NCI-H2227 (cell line): Measurements from ENCODE around the gene CNTNAP2.

ENCODE experiments used
- DNase-seq: peaks from one replicate; lab custom pipeline; 2025; ENCODE audit not compliant: unreplicated experiment; lab: John Stamatoyannopoulos, UW

The CNTNAP2 gene

DNA sequence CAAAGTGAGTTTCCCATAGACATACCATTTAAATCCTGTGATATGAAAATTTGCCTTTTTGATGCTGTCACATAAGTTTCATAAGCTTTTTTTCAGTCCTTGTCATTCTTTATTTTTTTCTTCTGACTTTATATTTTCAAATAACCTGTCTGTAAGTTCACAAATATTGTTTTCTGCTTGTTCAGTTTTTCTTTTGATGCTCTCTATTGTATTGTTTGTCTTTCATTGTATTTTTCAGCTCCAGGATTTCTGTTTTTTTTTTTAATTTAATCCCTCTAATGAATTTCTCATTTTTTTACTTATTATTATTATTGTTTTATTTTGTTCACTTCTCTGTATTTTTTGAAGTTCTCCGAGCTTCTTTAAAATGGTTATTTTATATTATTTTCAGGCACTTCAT, 623.4 kb downstream of the CNTNAP2 start:
- DNase-seq, result no peak

DNA sequence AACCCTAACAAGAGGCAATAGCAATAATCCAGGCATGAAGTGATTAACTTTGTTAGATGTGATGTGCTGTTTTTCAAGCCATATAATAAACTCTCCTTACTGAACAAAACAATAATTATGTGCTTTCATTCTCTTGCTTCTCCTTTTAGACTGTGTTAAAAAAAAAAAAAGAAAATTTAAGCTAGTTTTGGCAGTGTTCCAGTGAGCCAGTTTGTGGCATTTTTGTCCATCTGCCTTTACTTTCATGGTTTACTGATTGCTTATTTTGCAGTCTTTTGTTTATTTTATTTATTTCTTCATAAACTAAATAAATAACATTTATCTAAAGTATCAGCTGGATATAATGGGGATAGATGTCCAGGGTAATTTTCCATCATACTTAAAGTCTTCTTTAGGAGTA, 625.3 kb downstream of the CNTNAP2 start:
- peak; percentile 63 for DNase-seq

- DNase-seq, result no peak
These were observed 637.8 kb downstream of the CNTNAP2 start for GRCh38 chr7:146754385-146754784.

- no peak for DNase-seq
These were observed 639.0 kb downstream of the CNTNAP2 start for GRCh38 chr7:146755585-146755984.

DNA sequence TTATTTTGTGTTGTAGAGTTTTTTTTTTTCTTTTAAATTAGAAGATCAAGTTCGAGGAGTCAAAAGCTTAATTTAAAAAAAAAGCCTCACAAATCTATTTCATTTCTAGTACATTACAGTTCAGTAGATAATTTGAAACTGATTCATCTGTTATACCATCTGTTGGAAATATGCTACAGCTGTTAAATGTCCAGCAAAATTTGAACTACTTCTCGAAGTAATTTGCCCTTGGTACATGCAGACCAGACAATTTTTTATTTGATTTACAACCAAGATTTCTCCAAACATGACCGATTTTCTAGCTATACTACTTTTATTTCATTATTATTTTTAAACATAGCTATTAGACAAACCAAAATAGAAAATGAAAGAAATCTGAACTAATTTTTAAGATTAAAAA, 647.9 kb downstream of the CNTNAP2 start:
- DNase-seq, result no peak

DNA sequence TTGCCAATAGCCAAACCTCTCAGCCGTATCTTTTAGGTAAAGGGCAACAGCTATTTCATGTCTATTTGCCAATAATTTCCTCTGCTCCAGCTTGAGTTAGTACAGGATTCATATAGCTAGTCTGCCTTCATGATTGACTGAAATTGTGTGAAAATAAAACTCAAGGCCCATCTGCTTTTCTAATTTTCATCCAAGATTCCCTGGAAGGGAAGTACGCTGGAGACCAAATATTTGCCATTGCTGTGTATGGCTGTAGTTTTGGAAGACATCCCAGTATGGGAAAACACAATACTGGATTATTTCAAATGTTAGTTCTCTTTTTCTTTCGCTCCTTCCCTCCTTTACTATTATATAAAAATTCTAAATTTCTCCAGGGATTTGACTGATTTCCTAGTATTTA, 652.4 kb downstream of the CNTNAP2 start:
- no peak for DNase-seq

GRCh38 chr7:146772601-146773000, 656.0 kb downstream of the CNTNAP2 start:
- no peak for DNase-seq

- DNase-seq, result no peak
These were observed 656.9 kb downstream of the CNTNAP2 start for GRCh38 chr7:146773506-146773905.

DNA sequence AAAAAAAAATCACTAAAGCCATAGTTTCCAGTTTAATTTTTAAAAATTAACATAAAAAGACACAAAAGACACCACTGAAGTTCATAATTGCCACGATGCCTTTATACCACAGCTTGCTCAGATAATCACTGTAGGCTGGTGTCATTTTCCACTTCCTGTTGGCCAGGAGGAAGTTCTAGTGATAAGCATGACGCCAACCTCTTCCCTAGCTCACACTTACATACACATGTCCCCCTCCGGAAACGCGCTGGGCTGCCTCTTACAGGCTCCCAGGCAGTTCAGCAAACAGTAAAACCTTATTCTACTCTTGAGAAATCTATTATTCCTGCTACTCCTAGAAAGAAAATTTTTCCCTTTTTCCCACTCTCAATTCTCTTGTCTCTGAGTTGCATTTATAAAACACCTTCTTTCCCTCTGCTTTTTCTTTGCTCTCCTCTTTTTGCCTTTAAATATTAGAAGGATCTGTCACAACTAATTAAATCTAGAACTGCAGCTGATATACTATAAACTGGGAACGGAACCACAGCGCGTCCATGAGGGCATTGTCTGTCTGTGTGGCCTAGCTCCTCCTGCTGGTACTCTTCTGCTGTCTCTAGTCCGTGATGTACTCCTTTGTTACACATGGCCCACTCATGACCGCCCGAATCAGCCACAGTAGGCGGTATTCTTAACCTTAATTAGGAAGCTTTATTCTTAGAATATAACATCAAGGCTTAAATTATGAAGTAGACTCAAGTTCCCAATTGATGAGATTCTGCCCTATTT, 664.9 kb downstream of the CNTNAP2 start:
- DNase-seq, result no peak

GRCh38 chr7:146787266-146787665, 670.7 kb downstream of the CNTNAP2 start:
- no peak for DNase-seq

DNA sequence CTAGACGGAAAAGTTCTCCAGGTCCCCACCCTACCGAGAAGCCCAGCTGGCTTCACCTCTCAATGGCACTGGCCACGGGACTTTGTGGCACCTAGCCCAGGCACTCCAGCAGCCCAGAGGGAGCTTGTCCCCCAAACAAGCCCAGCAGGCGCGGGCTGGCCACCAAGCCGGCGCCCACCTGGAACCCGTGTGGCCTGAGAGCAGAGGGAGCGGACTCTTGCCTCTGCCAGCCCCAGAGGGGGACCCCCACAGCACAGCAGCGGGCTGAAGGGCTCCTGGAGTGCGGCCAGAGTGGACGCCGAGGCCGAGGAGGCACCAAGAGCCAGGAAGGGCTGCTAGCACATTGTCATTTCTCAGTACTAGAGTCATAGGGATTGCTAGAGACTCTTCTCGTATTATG, 671.4 kb downstream of the CNTNAP2 start:
- DNase-seq, result no peak

- DNase-seq, result no peak
These were observed 675.0 kb downstream of the CNTNAP2 start for GRCh38 chr7:146791344-146792285.

DNA sequence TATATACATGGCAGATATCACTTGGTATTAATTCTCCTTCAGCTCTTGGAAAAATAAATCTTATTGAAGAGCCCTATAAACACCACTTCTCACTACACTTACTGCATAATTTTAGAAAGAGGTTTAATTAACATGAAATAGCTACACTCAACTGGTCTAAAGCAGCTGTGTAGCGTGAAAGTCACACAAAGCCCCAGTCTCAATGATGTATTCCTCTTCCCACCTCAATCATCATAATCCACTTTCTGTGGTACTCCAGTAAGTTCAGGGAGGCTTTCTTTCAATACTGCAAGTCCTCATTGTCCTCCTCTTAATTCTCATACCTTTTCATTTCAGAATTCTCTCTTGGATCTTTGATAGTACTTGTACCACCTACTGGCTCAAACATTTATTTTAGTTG, 688.0 kb downstream of the CNTNAP2 start:
- DNase-seq, result no peak

DNA sequence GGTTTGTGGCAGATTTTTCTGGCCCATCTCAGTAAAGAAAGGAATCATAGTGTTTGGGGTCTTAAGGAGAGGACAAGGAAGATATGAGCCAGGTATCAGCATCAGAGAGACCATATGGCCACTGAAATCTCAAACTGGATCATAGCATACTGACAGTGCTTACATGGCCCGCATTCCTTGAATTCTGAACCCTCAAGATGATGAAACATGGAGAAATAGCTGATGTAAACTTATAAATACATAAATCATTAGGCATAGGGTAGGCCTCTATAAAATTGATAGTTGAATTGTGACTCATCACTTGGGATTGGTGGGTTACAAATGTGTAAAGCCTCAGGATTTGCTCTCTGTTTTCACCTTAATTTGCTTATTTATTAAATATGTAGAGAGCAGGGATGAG, 688.5 kb downstream of the CNTNAP2 start:
- no peak for DNase-seq

GRCh38 chr7:146826329-146826728, 709.7 kb downstream of the CNTNAP2 start:
- DNase-seq, result no peak

- no peak for DNase-seq
These were observed 714.1 kb downstream of the CNTNAP2 start for GRCh38 chr7:146830686-146831085.

DNA sequence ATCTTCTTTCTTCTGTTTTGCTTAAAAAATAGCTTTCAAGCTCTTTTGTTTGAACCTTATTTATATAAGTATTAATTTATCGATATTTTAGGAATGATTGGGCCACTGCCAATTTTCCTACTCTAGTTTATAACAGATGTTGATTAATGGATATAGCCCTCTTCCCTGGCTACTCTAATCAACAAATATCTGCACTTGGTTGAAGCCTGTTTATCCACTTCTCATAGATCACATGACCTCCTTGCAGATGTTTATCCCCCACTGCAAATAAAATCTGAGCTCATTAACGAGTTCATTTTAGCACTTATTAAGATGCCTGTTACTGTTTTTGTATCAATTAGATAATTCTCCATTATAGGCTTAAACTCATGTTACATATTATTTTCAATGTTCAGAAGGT, 715.3 kb downstream of the CNTNAP2 start:
- no peak for DNase-seq

DNA sequence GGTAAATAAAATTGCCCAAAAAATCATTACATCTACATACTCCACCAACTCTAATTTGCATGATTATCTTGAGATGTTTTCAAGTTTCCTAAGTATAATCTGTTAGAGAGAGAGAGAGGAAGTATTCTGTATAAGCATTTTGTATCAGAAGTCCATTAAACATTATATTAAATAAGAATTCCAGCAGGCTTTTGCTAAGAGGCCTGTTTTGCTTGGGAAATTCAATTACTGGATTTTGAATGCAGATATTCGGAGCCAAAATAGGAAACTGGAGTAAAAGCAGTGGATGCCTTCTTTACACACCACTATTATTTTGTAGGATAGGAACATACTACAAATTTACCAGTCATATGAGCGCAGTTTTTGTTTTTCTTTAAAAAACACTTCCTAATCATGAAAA, 727.8 kb downstream of the CNTNAP2 start:
- no peak for DNase-seq

DNA sequence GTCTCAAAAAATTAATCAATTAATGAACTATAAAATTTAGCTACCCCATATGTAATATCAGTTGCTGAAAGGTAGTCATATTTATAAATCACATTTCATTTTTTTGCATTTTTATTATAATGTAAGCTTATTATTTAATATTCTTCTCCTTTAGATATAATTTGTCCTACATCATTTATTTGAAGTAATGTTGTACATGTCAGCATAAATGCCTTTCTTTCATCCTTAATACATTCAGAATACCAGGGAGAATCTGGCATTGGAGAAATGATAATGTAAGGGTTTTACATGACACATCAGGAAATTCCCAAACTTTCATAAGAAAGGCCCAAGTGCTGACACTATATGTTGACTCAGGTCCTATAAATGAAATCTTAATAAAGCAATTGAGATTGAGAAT, 742.1 kb downstream of the CNTNAP2 start:
- no peak for DNase-seq

DNA sequence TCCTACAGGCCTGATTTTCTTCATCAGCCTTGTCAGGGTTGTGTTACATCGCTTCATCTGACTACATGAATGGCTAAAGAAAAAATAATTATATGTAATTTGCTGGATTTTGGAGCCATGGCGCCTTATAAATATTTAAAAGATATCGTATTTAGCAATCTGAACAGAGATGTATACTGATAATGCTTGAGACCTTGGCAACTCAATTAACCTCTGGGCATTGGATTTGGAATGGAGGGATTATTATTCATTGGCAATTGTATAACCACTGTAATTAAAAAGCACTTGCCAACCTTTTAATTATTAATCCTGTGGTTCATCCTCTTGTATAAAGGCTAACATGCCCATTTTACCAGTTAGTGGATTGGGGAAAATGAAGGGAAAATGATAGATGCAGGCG, 745.1 kb downstream of the CNTNAP2 start:
- no peak for DNase-seq

DNA sequence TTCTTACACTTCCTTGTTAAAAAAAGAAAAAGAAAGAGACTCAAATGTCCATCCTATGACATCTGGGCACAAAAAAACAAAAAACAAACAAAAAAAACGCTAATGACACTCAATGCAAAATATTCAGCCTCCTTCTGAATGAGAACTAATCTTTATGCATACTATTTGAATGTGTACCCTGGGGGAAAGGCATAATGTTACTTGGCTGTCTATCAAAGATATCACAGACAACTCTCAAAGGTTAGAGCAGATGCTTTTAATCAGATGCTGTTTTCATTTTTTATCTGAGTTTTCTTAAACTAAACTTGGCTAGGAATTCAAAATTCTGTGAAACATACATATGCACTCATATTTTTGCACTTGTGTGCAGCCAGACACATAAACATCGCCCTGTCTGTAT, 745.8 kb downstream of the CNTNAP2 start:
- DNase-seq, result no peak

DNA sequence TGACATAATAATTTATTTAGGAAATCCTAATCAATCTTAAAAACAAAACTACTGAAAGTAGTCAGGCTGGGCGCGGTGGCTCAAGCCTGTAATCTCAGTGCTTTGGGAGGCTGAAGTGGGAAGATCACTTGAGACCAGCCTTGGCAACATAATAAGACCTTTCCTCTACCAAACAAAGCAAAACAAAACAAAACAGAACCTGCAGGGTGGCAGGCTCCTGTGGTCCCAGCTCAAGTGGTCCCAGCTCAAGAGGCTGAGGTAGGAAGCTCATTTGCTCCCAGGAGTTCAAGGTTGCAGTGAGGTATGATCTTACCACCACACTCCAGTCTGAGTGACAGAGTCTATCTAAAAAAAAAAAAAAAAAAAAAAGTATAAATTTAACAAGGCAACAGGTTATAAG, 748.0 kb downstream of the CNTNAP2 start:
- DNase-seq, result peak; percentile 58
